Measurements from ENCODE around the gene ADIG.

The ADIG gene

GRCh38 chr20:38583306-38583705 is 2.3 kb downstream of the ADIG start:
- no peak for DNase-seq (ENCODE audit: low read depth in 2 of 2)
- TF ChIP-seq CTCF (IDR thresholded peaks at IDR 0.05; ENCODE audit: low read depth, low read length): no peak
- no peak overlapping the region for H3K4me3 ChIP-seq (replicated peaks in 1 of 2; ENCODE audit: low read depth in 2 of 2, low read length in 2 of 2)

- TF ChIP-seq CTCF (IDR thresholded peaks at IDR 0.05; ENCODE audit: low read depth, low read length): no peak
- DNase-seq (ENCODE audit: low read depth in 2 of 2): no peak
- no peak overlapping the region for H3K4me3 ChIP-seq (replicated peaks in 1 of 2; ENCODE audit: low read depth in 2 of 2, low read length in 2 of 2)
These were observed 3.2 kb downstream of the ADIG start for GRCh38 chr20:38584099-38584763.

- TF ChIP-seq CTCF (IDR thresholded peaks at IDR 0.05; ENCODE audit: low read depth, low read length): no peak
- H3K4me3 ChIP-seq (replicated peaks in 1 of 2; ENCODE audit: low read depth in 2 of 2, low read length in 2 of 2): no peak overlapping the region
- DNase-seq (ENCODE audit: low read depth in 2 of 2): no peak
These were observed 4.6 kb downstream of the ADIG start for GRCh38 chr20:38585404-38586180.

GRCh38 chr20:38586181-38586525 is 5.2 kb downstream of the ADIG start:
- TF ChIP-seq CTCF (IDR thresholded peaks at IDR 0.05; ENCODE audit: low read depth, low read length): no peak
- DNase-seq (ENCODE audit: low read depth in 2 of 2): no peak
- H3K4me3 ChIP-seq (replicated peaks in 1 of 2; ENCODE audit: low read depth in 2 of 2, low read length in 2 of 2): no peak overlapping the region

GRCh38 chr20:38588303-38588702 is 7.3 kb downstream of the ADIG start:
- no peak overlapping the region for H3K4me3 ChIP-seq (replicated peaks in 1 of 2; ENCODE audit: low read depth in 2 of 2, low read length in 2 of 2)
- DNase-seq (ENCODE audit: low read depth in 2 of 2): no peak
- no peak for TF ChIP-seq CTCF (IDR thresholded peaks at IDR 0.05; ENCODE audit: low read depth, low read length)

GRCh38 chr20:38589351-38589750 is 8.4 kb downstream of the ADIG start:
- no peak overlapping the region for H3K4me3 ChIP-seq (replicated peaks in 1 of 2; ENCODE audit: low read depth in 2 of 2, low read length in 2 of 2)
- no peak for TF ChIP-seq CTCF (IDR thresholded peaks at IDR 0.05; ENCODE audit: low read depth, low read length)

More at GRCh38 chr20:38589351-38589750, 8.4 kb downstream of the ADIG start:
- no peak for DNase-seq (ENCODE audit: low read depth in 2 of 2)

All from cardiac fibroblast (primary cell).